GM18867 (cell line): Measurements from ENCODE around the gene VEZT.

Source experiments
- ATAC-seq: cut with Tn5 transposase; IDR thresholded peaks from one replicate; pipeline ENCODE4 v1.9.1; 2021; ENCODE audit warnings: mild to moderate bottlenecking, moderate library complexity; ENCODE audit not compliant: unreplicated experiment

Gene VEZT

GRCh38 chr12:95197636-95198035, 20.0 kb upstream of the VEZT start:
- no peak for ATAC-seq

- ATAC-seq, result no peak
These were observed 18.7 kb upstream of the VEZT start for GRCh38 chr12:95198914-95199313.

GRCh38 chr12:95200128-95200894, 17.3 kb upstream of the VEZT start:
- no peak for ATAC-seq

- ATAC-seq, result no peak
These were observed 16.4 kb upstream of the VEZT start for GRCh38 chr12:95201056-95201670.

- no peak for ATAC-seq
These were observed 14.7 kb upstream of the VEZT start for GRCh38 chr12:95202691-95203486.

GRCh38 chr12:95203487-95204030, 14.0 kb upstream of the VEZT start:
- no peak for ATAC-seq

GRCh38 chr12:95204141-95204866, 13.3 kb upstream of the VEZT start:
- ATAC-seq, result no peak

GRCh38 chr12:95205016-95205624, 12.5 kb upstream of the VEZT start:
- no peak for ATAC-seq

- ATAC-seq, result no peak
These were observed 11.9 kb upstream of the VEZT start for GRCh38 chr12:95205685-95206084.

- ATAC-seq, result no peak
These were observed 10.7 kb upstream of the VEZT start for GRCh38 chr12:95206916-95207315.

- ATAC-seq, result no peak
These were observed 10.2 kb upstream of the VEZT start for GRCh38 chr12:95207407-95207806.

GRCh38 chr12:95208678-95209077, 8.9 kb upstream of the VEZT start:
- no peak for ATAC-seq

- ATAC-seq, result no peak
These were observed 5.0 kb upstream of the VEZT start for GRCh38 chr12:95212586-95212985.

- ATAC-seq, result no peak
These were observed 4.5 kb upstream of the VEZT start for GRCh38 chr12:95213119-95213518.

- no peak for ATAC-seq
These were observed 3.7 kb upstream of the VEZT start for GRCh38 chr12:95213928-95214327.

GRCh38 chr12:95214466-95214865, 3.1 kb upstream of the VEZT start:
- no peak for ATAC-seq

- no peak for ATAC-seq
These were observed 1.7 kb upstream of the VEZT start for GRCh38 chr12:95215949-95216348.

- peak; percentile 29 for ATAC-seq
These were observed 763 bp upstream of the VEZT start for GRCh38 chr12:95216711-95217376.

- ATAC-seq, result peak; percentile 11
These were observed 835 bp downstream of the VEZT start for GRCh38 chr12:95218150-95219133.
